PFSK-1 (cell line): ENCODE measurements around the gene UST.

Experiments used
- FOXP2 ChIP-seq: optimal IDR thresholded peaks from 2 replicates; pipeline ENCODE3; 2011; ENCODE audit warnings: borderline replicate concordance, control low read depth, inconsistent platforms; ENCODE audit not compliant: insufficient read depth; ENCODE audit errors: extremely low read length, extremely low read depth
- REST ChIP-seq, 2 experiments: IDR thresholded peaks; 2 replicates each; pipeline versions ENCODE4 v1.6.1 to v1.8.0; 2011 to 2012; ENCODE audit warnings: low read depth in 2 of 2, low read length in 2 of 2, control low read depth in 1 of 2, inconsistent platforms in 1 of 2, mild to moderate bottlenecking in 1 of 2, moderate library complexity in 1 of 2; ENCODE audit not compliant: insufficient read depth in 1 of 2
- SIN3A ChIP-seq: IDR thresholded peaks from 2 replicates; pipeline ENCODE4 v1.6.1; 2012; ENCODE audit warnings: mild to moderate bottlenecking, low read length, moderate library complexity, borderline replicate concordance; ENCODE audit not compliant: insufficient read depth

- no peak for TF ChIP-seq FOXP2
- TF ChIP-seq SIN3A: no peak
- no peak for TF ChIP-seq REST (IDR thresholded peaks at IDR 0.05; ENCODE audit: insufficient read depth in 1 of 2, low read depth in 2 of 2, low read length in 2 of 2)
Measured at GRCh38 chr6:148828047-148828446, 81.2 kb downstream of the UST start.
